ENCODE data around the gene CROCC2. TPM values are rescaled to one million over a fixed set of nuclear protein-coding genes. Genes with fewer than 3 reads are reported as not detected.

CROCC2 gene
- polyA plus RNA-seq, 1 experiment = not detected

DNA sequence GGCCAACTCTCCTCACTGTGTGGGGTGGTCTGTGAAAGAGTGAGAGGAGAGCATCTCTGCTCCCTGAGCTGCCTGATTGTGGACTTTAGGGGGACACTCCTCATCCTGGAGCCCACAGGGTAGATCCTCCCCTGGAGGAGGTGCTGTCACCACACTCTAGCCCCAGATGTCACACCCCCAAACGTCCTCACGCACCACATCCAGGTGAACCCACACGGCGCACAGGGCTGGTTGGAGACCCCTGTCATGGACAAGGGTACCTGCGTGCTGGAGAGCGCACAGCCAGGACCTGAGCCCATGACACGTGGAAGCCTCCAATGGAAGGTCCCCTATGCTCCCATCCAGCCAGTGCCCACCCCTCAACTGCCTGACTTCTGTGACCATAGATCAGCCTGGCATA, 27.0 kb upstream of the CROCC2 start:
- CTCF ChIA-PET = no interaction called here
- no peak overlapping the region for H3K4me3 ChIP-seq (ENCODE audit: low read depth, low read length)
- H3K27ac ChIP-seq (ENCODE audit: low read depth, low read length) = no peak overlapping the region
- DNase-seq (ENCODE audit: low read depth, low spot score) = no peak
- POLR2A ChIA-PET = no interaction called here
- TF ChIP-seq, protein P1, sequence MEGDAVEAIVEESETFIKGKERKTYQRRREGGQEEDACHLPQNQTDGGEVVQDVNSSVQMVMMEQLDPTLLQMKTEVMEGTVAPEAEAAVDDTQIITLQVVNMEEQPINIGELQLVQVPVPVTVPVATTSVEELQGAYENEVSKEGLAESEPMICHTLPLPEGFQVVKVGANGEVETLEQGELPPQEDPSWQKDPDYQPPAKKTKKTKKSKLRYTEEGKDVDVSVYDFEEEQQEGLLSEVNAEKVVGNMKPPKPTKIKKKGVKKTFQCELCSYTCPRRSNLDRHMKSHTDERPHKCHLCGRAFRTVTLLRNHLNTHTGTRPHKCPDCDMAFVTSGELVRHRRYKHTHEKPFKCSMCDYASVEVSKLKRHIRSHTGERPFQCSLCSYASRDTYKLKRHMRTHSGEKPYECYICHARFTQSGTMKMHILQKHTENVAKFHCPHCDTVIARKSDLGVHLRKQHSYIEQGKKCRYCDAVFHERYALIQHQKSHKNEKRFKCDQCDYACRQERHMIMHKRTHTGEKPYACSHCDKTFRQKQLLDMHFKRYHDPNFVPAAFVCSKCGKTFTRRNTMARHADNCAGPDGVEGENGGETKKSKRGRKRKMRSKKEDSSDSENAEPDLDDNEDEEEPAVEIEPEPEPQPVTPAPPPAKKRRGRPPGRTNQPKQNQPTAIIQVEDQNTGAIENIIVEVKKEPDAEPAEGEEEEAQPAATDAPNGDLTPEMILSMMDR (IDR thresholded peaks at IDR 0.05; ENCODE audit: low read depth, low read length) = no peak
- H3K27me3 ChIP-seq (ENCODE audit: control insufficient read depth, insufficient read depth, low read length) = peaks cover 13% of the 10 kb centered on the region
- H3K9me3 ChIP-seq (ENCODE audit: control insufficient read depth, insufficient read depth, low read length) = no peaks in the 10 kb centered on the region; the same call in 1 of the 2 replicates

- ChIA-PET CTCF (interaction anchor here (1.2 to 1.5 kb wide), 2 partner anchors 32 to 42 kb away, joined by 3 to 7 read pairs; no protein-coding TSS in a partner anchor), POLR2A (no interaction called here)
- TF ChIP-seq, protein P1 (IDR thresholded peaks at IDR 0.05; ENCODE audit: low read depth, low read length) = no peak
Measured at GRCh38 chr2:240881913-240882312, 24.2 kb upstream of the CROCC2 start.

DNA sequence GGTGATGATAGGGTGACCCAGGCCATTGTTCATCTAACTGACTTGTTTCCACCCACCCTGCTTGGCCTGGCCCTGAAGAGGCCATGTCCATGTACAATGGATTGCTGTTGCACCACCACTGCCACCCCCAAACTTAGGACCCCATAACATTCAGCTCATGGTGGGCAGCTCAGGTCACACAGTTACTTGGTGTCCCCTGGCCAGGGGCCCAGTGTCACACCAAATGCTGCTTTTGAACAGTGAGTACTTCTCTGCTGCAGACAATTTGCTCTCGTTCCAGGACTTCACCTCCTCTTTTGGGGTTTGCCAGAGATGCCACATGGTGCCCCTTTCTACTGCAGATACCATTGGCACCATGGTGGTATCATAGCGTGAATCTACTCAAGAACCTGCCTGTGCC, 21.9 kb upstream of the CROCC2 start:
- Histone ChIP-seq H3K9me3 (ENCODE audit: control insufficient read depth, insufficient read depth, low read length) (no peaks in the 10 kb centered on the region), H3K27ac (ENCODE audit: low read depth, low read length) (no peak overlapping the region), H3K4me3 (ENCODE audit: low read depth, low read length) (no peak overlapping the region), H3K27me3 (ENCODE audit: control insufficient read depth, insufficient read depth, low read length) (peaks cover 13% of the 10 kb centered on the region)
- CTCF ChIA-PET = no interaction called here
- TF ChIP-seq, protein P1 (IDR thresholded peaks at IDR 0.05; ENCODE audit: low read depth, low read length) = no peak
- POLR2A ChIA-PET = no interaction called here
- DNase-seq (ENCODE audit: low read depth, low spot score) = no peak

More at GRCh38 chr2:240881913-240882312, 24.2 kb upstream of the CROCC2 start:
- Histone ChIP-seq H3K27me3 (ENCODE audit: control insufficient read depth, insufficient read depth, low read length) (peaks cover 13% of the 10 kb centered on the region), H3K27ac (ENCODE audit: low read depth, low read length) (no peak overlapping the region), H3K4me3 (ENCODE audit: low read depth, low read length) (no peak overlapping the region), H3K9me3 (ENCODE audit: control insufficient read depth, insufficient read depth, low read length) (no peaks in the 10 kb centered on the region)
- no peak for DNase-seq (ENCODE audit: low read depth, low spot score)

DNA sequence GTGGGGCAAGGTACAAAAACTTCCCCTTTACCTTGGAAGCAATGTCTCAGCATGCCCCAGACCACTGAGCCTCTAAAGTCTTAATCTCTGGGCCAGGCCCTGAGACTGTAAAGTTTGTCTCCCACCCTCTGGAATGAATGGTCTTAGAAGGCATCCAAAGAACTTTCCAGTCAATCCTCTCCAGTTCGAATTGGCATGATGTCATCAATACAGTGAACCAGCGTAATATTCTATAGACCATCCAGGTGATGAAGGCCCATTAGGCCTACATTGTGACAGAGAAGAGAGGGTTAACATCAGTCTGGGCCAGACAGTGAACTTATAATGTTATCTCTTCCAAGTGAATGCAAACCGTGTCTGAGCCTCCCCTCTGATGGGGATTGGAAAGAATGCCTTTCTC, 21.4 kb upstream of the CROCC2 start:
- no peak overlapping the region for H3K4me3 ChIP-seq (ENCODE audit: low read depth, low read length)
- peaks cover 13% of the 10 kb centered on the region for H3K27me3 ChIP-seq (ENCODE audit: control insufficient read depth, insufficient read depth, low read length)
- no peak for DNase-seq (ENCODE audit: low read depth, low spot score)
- no peak overlapping the region for H3K27ac ChIP-seq (ENCODE audit: low read depth, low read length)
- CTCF ChIA-PET = no interaction called here
- H3K9me3 ChIP-seq (ENCODE audit: control insufficient read depth, insufficient read depth, low read length) = no peaks in the 10 kb centered on the region
- TF ChIP-seq, protein P1 (IDR thresholded peaks at IDR 0.05; ENCODE audit: low read depth, low read length) = no peak
- POLR2A ChIA-PET = no interaction called here

DNA sequence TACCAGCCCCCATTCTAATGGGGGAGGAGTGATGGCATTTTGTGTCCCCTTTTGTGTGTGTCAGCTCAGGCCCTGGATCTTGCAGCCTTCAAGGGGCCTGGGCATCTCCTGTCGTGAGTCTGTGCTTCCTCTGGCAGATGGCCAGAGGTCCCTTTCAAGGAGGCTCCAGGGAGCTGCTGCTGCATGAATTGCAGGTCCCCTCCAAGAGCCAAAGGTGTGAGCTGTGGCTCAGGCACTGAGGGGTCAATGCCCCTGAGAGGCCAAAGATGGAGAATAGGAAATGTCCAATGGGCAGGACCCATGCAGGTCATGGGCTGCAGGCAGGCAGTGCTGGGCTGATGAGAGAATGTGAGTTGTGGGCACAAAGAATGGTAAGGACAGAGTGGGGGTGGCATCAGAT, 20.6 kb upstream of the CROCC2 start:
- CTCF ChIA-PET = no interaction called here
- TF ChIP-seq, protein P1 (IDR thresholded peaks at IDR 0.05; ENCODE audit: low read depth, low read length) = no peak
- DNase-seq (ENCODE audit: low read depth, low spot score) = no peak
- peaks cover 10% of the 10 kb centered on the region for H3K27me3 ChIP-seq (ENCODE audit: control insufficient read depth, insufficient read depth, low read length)
- no peak overlapping the region for H3K4me3 ChIP-seq (ENCODE audit: low read depth, low read length)
- H3K9me3 ChIP-seq (ENCODE audit: control insufficient read depth, insufficient read depth, low read length) = no peaks in the 10 kb centered on the region
- POLR2A ChIA-PET = no interaction called here
- no peak overlapping the region for H3K27ac ChIP-seq (ENCODE audit: low read depth, low read length)

Data from AG04450 (cell line).